HT1080 (cell line): ENCODE measurements around the gene OR4D9. TPM values are rescaled to one million over a fixed set of nuclear protein-coding genes. Genes with fewer than 3 reads are reported as not detected.
"Not testable (repeated sequence)": the region's sequence is repeated elsewhere in the genome, so short reads cannot be mapped to it uniquely, and the experiment has no call there.

Experiments
- DNase-seq: peaks from one replicate; pipeline ENCODE4 v3.0.0-alpha.2; 2015; ENCODE audit warnings: low read depth
- polyA plus RNA-seq, 2 experiments: library from polyadenylated mRNA; depleted of rRNA; stranded (reverse); fragments of >200 nt; gene quantifications; 2 replicates each; pipeline ENCODE4 v1.2.3, GENCODE V29; 2015
- total RNA-seq: library from RNA; depleted of rRNA; stranded (reverse); fragments of >200 nt; shearing (Covaris generic); gene quantifications from 2 replicates; pipeline ENCODE4 v1.2.3, GENCODE V29; 2014; rRNA removed

The OR4D9 gene
- not detected in 2 replicates for total RNA-seq
- not detected in 2 replicates for polyA plus RNA-seq (2015; cell fraction: cytosol; rRNA removed)
- not detected in 2 replicates for polyA plus RNA-seq (2015; cell fraction: nucleus; rRNA removed)

DNA sequence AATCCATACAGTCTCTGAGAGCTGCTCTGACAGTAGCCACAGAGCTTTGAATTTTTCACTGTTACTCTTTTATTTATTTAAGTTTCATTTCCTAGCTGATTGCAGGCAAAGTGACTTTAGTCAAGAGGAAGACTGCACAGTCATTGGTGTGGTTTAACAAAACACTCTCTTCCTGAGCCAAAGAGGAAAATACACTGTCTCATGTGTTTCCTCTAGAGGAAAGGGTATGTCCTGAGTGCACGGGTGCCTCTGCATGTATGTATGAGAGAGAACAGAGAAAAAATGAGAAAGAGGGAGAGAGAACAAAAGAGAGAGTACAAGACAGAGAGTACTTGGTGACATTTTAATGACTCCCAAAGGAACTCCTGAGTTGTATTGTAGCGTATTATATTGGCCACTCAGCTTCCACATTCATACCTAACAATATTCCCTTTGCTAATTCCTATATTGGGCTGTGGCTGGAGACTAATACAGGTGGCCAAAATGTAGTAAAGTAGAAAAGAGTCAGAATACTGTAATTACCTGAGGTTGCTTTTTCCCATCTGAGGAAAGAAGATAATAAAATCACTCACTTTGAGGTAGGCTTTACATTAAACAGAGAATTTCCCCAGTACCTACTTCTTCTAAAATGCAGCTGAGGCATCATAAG, at the start of gene OR4D9:
OR4D9 (plus strand) TSS at position 599 of the 649 bp plus-strand sequence. CDS start 3,374 bp downstream, outside the sequence.
- DNase-seq: peak; percentile 25

DNA sequence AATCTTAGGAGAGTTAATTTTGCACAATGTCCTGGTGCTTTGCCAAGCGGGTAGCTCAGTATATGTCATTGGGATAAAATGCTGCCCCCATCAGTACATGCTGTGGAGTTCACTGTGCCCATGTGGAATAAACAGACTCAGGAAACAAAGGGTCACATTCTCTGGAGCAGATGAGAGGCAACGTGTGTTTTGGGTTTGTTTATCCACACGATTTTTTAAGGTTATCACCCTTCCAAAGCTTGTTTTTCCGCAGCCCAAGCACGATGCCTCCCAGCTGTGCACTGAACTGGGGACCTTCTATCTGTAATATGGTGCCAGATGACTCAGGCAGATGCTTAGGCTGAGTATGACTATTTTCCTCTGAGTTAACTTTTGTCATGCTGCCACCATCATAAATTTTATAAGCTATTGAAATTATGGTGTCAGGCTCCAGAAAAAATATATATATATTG, 48.1 kb upstream of the OR4D9 start:
- DNase-seq: peak; percentile 11

DNA sequence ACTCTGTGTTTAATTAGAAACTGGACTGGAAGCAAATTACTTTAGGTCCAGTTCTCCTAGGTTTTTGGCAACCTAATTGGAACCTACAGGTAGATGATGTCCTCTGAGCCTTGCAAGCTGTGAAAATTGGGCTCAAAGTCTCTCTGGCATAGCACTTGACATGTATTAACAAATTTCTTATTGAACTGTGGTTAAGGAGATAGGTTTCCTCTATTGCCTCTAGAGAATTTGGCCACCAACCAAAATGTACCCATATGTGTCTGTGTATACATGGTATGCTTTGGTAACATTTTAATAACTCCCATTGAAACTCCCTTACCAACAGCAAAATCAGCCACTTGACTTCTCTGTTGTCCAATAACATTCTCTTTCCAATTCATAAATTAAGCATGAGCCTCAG, 38.3 kb upstream of the OR4D9 start, which contains the start of gene OR4D10:
OR4D10 (plus strand) TSS at position 301 of the 400 bp plus-strand sequence. CDS start 4,115 bp downstream, outside the sequence.
- no peak for DNase-seq

DNA sequence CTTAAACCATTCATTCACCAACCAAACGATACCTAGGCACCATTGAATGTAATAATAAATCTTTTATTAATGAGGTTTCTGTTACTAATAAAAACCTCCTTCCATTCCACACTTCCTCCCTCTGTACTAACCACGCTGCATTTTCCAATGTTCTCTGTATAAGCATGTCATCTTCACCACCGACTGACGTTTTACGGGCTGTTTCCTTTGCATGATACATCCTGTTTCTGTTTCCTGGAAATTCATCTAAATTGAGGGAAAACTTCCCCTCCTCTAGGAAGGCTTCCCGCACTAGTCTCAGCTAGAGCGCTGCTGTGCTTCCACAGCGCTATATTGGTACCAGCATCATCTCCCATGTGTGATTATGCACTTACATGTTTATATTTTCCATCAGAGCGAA, 36.2 kb upstream of the OR4D9 start:
- no peak for DNase-seq

GRCh38 chr11:59479906-59480305, 31.4 kb upstream of the OR4D9 start:
- DNase-seq: no peak

DNA sequence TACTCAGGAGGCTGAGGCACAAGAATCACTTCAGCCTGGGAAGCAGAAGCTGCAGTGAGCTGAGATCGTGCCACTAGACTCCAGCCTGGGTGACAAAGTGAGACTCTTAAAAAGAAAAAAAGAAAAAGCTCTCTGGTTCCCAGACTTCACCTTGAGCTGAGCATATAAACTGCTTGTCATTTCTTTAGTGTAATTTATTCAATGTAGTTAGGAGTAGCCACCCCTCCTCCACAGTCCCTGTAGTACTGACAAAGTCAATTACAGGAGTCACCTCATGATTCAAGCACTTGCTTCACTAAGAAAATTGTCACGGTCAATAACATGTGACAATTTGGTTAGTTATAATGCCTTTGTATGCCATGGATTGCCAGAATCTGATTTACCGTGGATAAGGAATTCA, 31.0 kb upstream of the OR4D9 start:
- no peak for DNase-seq

DNA sequence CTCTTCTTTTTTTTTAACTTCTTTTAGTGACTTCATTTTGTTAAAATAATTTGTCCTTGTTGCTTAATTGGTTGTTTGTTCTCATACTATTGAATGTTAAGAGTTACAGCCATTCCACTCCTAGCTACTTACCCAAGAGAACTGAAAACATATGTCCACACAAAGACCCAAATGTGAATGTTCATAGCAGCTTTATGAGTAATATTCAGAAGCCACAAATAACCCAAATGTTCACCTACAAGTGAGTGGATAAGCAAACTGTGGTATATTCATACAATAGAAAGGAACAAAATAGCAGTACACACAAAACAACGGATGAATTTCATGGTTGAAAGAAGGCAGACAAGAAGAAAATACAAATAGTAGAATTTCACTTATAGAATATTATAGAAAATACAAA, 9.4 kb upstream of the OR4D9 start:
- no peak for DNase-seq

DNA sequence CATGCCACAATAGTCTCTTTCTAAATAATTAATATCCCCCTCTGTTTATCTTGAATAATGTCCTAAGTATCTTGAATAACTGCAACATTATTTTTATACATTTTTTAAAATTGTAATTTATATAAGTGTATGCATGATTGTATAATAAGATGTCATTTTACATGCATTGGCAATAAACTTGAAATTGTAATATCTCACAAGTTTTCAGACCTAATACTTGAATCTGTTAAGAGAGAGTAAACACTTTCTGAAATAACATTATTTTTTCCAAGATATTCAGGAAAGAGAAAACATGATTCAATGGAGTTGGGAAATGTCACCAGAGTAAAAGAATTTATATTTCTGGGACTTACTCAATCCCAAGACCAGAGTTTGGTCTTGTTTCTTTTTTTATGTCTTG, 8.1 kb upstream of the OR4D9 start, which contains the start of gene OR4D11:
OR4D11 (plus strand) TSS at position 301 of the 400 bp plus-strand sequence; CDS start at position 301, 0 bp downstream.
- DNase-seq: no peak

DNA sequence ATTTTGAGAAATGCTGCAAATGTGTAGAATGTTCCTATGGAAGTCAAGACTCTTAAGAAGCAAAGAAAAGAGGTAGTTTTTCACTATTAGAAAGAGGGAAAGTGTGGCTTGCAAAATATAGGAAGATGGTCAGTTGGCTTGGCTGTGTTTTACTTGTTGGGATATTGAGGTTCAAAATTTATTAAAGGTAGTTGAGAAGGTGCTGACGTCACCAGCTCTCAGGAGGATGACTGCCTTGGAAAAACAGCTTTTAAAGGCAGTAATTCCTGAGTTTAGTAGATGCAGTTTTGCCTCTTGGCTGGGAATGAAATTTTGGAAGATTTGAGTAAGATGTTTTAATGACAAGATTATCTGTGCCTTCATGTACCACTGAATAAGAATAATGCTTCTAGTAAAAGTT, 336 bp downstream of the OR4D9 start:
- no peak for DNase-seq

GRCh38 chr11:59520139-59520538, 8.8 kb downstream of the OR4D9 start:
- not testable (repeated sequence) for DNase-seq

DNA sequence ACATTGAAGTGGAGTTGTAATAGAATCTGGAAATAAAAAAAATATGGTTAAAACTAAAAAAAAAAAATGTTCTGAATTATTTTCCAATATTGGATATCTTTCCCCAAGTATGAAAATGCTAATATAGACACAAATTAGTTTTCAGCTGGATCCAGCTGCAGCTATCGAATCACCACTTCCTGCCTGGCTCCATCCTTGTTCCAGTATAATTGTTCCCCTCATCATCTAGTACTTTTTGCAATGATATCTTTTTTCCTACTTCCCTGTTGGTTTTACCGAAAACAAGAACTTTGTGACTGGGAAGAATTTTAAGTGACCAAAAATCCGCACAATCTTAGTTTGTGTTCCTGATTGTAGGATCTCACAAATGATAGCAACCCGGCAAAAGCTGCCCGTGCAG, 9.4 kb downstream of the OR4D9 start:
- no peak for DNase-seq

- DNase-seq: peak; percentile 15
Observed at GRCh38 chr11:59523541-59523940, 12.2 kb downstream of the OR4D9 start.

GRCh38 chr11:59528711-59529110, 17.4 kb downstream of the OR4D9 start:
- no peak for DNase-seq

DNA sequence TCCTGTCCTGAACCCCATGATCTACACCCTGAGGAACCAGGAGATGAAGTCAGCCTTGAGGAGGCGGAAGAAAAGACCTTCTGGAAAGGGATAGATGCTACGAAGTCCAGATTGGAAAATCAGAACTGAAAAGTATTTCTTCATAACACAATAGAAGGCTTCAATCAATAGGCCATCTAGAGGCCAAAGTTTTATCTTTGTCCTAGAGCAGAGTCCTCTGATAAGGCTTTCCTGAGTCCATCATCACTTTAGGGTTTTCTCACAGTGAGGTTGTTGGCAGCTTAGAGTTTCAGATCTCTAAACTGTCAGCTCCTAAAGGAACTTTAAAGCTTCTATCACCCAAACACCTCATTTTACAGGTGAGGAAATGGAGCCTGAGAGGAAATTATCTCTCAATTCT, 21.3 kb downstream of the OR4D9 start:
- DNase-seq: no peak

- DNase-seq: no peak
Observed at GRCh38 chr11:59534676-59535075, 23.3 kb downstream of the OR4D9 start.

GRCh38 chr11:59542142-59542810, 30.9 kb downstream of the OR4D9 start:
- DNase-seq: no peak

- not testable (repeated sequence) for DNase-seq
Observed at GRCh38 chr11:59543713-59544112, 32.4 kb downstream of the OR4D9 start.

DNA sequence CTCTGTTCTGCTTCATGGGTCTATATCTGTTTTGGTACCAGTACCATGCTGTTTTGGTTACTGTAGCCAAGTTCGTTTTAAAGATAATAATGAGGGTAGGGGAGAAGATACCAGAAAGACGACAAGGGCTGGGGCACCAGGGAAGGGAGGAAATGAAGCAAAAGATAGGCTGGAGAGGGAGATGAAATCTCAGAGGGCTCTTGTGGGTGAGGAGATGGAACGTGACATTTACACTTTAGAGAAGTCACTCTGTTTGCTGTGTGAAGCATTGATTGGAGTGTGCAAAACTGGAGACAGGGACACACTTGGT, 33.5 kb downstream of the OR4D9 start:
- DNase-seq: no peak

DNA sequence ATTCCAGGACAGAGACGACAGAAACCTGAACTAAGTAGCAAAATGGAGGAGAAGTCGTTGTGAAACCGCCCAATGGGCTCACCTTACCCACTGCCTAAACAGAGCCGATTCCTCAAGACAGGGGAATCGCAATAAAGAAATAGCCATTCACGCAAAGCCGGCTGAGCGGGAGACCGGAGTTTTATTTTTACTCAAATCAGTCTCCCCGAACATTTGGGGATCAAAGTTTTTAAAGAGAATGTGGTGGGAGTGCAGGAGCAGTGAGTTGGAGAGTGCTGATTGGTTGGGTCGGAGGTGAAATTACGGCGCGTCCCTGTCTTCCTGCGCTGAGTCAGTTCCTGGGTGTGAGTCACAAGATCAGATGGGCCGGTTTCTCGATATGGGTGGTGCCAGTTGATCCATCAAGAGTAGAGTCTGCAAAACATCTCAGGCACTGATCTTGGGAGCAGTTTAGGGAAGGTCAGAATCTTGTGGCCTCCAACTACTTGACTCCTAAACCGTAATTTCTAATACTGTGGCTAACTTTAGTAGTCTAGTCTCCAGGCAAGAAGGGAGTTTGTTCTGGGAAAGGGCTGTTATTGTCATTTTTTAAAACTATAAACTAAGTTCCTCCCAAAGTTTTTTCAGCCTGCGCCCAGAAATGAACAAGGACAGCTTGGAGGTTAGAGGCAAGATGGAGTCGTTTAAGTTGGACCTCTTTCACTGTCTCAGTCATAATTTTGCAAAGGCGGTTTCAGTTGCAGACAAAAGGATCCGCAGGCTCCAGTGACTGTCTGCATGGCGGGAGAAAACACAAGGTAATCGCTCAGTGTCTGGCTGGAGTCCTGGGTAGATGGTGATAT, 34.1 kb downstream of the OR4D9 start:
- peak; percentile 98 for DNase-seq

- DNase-seq: not testable (repeated sequence)
Observed at GRCh38 chr11:59547605-59548308, 36.4 kb downstream of the OR4D9 start.

DNA sequence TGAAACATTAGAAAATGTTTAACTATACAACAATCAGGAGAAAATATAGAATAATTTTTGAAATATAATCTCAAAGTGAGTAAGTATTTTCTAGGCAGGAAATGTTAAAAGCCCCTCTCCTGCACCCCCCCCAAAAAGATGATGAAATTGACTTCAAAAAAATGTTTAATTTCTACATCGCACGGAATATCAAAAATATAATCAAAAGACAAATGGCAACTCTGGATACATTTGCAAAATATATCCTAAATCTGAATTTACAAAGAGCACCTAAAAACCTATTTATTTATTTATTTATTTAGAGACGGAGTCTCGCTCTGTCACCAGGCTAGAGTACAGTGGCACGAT, 36.9 kb downstream of the OR4D9 start:
- no peak for DNase-seq
